Gastroesophageal sphincter (tissue), 4 donors: ENCODE results near the gene POLR2J3. TPM values are rescaled to one million over a fixed set of nuclear protein-coding genes. Genes with fewer than 3 reads are reported as not detected.
A peak's percentile ranks its signal among the peaks of the same experiment; 100 is the strongest.
"Not testable (repeated sequence)": the region's sequence is repeated elsewhere in the genome, so short reads cannot be mapped to it uniquely, and the experiment has no call there.

ENCODE experiments used
- ATAC-seq: fragments of 150-250 bp; one replicate; pipeline ENCODE4 v1.9.1; 2016; ENCODE audit warnings: mild to moderate bottlenecking, moderate library complexity
- H3K27ac ChIP-seq, 4 donors: fragments of 200-600 bp; sonication (generic) in 3 of 4; 1 replicate in 3 of 4; 2 replicates in 1 of 4; pipeline ENCODE4 v1.5.1; 2016 to 2019
- H3K27me3 ChIP-seq: fragments of 200-600 bp; sonication (generic); one replicate; pipeline ENCODE4 v1.5.1; 2019
- H3K36me3 ChIP-seq, 2 donors: fragments of 200-600 bp; sonication (generic); one replicate each; pipeline ENCODE4 v1.5.1; 2019; ENCODE audit warnings: control low read depth in 1 of 2
- H3K4me1 ChIP-seq, 3 donors: fragments of 200-600 bp; sonication (generic); 1 replicate in 2 of 3; 2 replicates in 1 of 3; pipeline ENCODE4 v1.5.1; 2016 to 2019; ENCODE audit warnings: control low read depth in 2 of 3
- H3K4me3 ChIP-seq, 2 donors: fragments of 200-600 bp; sonication (generic); one replicate each; pipeline ENCODE4 v1.5.1; 2019; ENCODE audit warnings: mild to moderate bottlenecking in 1 of 2, moderate library complexity in 1 of 2
- H3K9me3 ChIP-seq, 3 donors: fragments of 200-600 bp; sonication (generic); one replicate each; pipeline ENCODE4 v1.5.1; 2017 to 2019; ENCODE audit warnings: control low read depth in 2 of 3
- WGBS, 2 donors: methylation state at CpG; one replicate each; pipeline ENCODE4 v1.1.5; 2018; ENCODE audit warnings: low coverage in 1 of 2; 5-methylcytosine and 5-hydroxymethylcytosine counted together
- total RNA-seq, 4 donors: library from RNA; depleted of rRNA; stranded (reverse); fragments of >200 nt; gene quantifications; one replicate each; pipeline ENCODE4 v1.1.0, GENCODE V29; 2016

Gene POLR2J3
- total RNA-seq, 4 donors from 2014 or later = 11.8 to 25.7 (median 17.5) TPM

DNA sequence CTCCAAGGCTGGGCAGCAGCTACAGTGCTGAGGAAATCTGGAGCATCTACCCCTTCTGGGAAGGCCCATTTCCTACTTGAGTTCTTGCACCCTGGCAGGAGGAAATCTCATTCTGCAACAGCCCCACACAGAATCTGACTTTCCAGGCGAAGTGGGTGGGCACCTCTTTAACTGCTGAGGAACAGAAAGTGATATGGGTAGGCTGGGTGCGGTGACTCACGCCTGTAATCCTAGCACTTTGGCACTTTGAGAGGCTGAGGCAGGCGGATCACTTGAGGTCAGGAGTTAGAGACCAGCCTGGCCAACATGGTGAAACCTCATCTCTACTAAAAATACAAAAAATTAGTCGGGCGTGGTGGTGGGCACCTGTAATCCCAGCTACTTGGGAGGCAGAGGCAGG is 2.2 kb upstream of the POLR2J3 start:
- not testable (repeated sequence) for H3K27ac ChIP-seq, H3K9me3 ChIP-seq, H3K36me3 ChIP-seq, H3K4me3 ChIP-seq, ATAC-seq, H3K27me3 ChIP-seq, H3K4me1 ChIP-seq
- WGBS, 2 donors = no CpG with 5 or more reads among the region's 6 CpGs

GRCh38 chr7:102568620-102569019 is 3.8 kb downstream of the POLR2J3 start:
- H3K4me1 ChIP-seq, H3K27me3 ChIP-seq, H3K9me3 ChIP-seq, H3K4me3 ChIP-seq, H3K36me3 ChIP-seq, ATAC-seq, H3K27ac ChIP-seq: not testable (repeated sequence)
- no CpG with 5 or more reads among the region's 11 CpGs for WGBS, 2 donors

GRCh38 chr7:102550808-102551422 is 21.5 kb downstream of the POLR2J3 start, which contains the start of gene SPDYE2:
Gene SPDYE2, plus strand, starts transcription at chr7:102551226. Its CDS starts 2,030 bp downstream, at chr7:102553256.
- not testable (repeated sequence) for H3K27me3 ChIP-seq, H3K36me3 ChIP-seq, H3K4me3 ChIP-seq, H3K9me3 ChIP-seq, H3K4me1 ChIP-seq, H3K27ac ChIP-seq
- no CpG with 5 or more reads among the region's 6 CpGs for WGBS, 2 donors
- peak; percentile 28 for ATAC-seq

DNA sequence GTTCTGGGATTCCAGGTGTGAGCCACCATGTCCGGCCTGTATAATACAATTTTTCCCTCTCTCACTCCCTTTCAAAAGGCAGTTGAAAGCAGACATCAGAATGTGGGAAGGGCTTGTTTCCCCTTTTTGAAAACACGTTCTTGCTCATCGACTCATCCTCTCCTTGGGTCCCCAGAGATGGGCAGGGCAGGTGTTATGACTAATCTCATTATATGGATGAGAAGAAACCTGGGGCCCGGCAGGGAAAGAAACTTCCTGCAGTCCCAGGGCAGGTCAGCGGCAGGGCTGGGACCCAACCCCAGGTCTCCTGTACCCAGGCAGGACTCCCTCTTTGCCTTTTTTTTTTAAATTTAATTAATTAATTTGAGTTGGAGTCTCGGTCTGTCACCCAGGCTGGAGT is 26.0 kb downstream of the POLR2J3 start:
- not testable (repeated sequence) for H3K27ac ChIP-seq, ATAC-seq, H3K27me3 ChIP-seq, H3K4me1 ChIP-seq, H3K4me3 ChIP-seq, H3K9me3 ChIP-seq, H3K36me3 ChIP-seq
- 77% methylated on average over 3 of the region's 6 CpGs; no CpG with 5 or more reads in 1 of the 2 donors for WGBS, 2 donors

DNA sequence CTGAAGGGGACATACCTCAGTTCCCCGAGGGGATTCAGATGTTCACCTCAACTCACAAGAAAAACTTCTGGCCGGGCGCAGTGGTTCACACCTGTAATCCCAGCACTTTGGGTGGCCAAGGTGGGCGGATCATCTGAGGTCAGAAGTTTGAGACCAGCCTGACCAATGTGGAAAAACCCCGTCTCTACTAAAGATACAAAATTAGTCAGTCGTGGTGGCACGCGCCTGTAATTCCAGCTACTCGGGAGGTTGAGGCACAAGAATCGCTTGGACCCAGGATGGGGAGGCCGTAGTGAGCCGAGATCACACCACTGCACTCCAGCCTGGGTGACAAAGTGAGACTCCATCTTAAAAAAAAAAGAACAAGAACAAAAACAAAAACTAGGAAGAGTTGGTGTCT is 27.1 kb downstream of the POLR2J3 start:
- not testable (repeated sequence) for H3K9me3 ChIP-seq, H3K4me3 ChIP-seq, H3K27me3 ChIP-seq, H3K27ac ChIP-seq, H3K36me3 ChIP-seq, H3K4me1 ChIP-seq, ATAC-seq
- no CpG with 5 or more reads among the region's 12 CpGs for WGBS, 2 donors

DNA sequence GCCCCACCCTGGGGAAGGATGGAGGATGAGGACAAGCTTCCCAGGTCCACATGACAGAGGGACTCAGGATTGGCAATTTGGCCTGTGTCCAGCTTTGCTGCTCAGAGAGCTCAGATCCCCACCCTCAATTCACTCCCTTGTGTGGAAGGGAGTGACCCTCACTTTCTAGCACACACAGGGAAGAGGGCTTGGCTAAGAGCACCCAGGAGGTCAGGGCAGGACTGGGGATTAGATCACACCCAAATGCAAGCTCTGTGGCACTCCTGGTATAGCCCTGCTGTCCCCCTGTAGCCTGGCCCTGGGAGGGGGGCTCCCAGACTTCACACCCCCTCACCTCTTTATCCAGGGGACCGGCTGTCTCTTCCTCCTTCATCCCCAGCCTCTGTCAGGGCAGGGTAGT is 28.0 kb downstream of the POLR2J3 start:
- H3K4me1 ChIP-seq, ATAC-seq: not testable (repeated sequence)

GRCh38 chr7:102543596-102543995 is 28.8 kb downstream of the POLR2J3 start, which contains the start of gene UPK3BL2:
Gene UPK3BL2, minus strand, starts transcription at chr7:102543696. Its CDS starts 60 bp downstream, at chr7:102543636.
- not testable (repeated sequence) for ATAC-seq, H3K4me3 ChIP-seq, H3K4me1 ChIP-seq, H3K36me3 ChIP-seq, H3K27me3 ChIP-seq, H3K27ac ChIP-seq, H3K9me3 ChIP-seq
- no CpG with 5 or more reads among the region's 8 CpGs for WGBS, 2 donors

More for the DNA sequence above, 28.0 kb downstream of the POLR2J3 start:
- H3K36me3 ChIP-seq, H3K9me3 ChIP-seq, H3K27me3 ChIP-seq, H3K4me3 ChIP-seq, H3K27ac ChIP-seq: not testable (repeated sequence)
- no CpG with 5 or more reads among the region's 1 CpG for WGBS, 2 donors

DNA sequence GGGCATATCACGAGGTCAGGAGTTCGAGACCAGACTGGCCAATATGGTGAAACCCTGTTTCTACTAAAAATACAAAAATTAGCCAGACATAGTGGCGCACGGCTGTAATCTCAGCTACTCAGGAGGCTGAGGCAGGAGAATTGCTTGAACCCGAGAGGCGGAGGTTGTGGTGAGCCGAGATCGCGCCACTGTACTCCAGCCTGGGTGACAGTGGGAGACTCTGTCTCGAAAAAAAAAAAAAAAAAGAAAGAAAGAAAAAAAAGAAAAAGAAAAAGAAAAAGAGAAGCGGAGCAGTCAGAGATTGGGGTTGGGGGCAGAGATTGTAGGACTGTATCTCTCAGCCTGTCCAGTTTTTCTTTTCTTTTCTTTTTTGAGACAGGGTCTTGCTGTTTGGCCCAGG is 29.6 kb downstream of the POLR2J3 start:
- not testable (repeated sequence) for H3K36me3 ChIP-seq, H3K27ac ChIP-seq, H3K4me3 ChIP-seq, H3K9me3 ChIP-seq, H3K27me3 ChIP-seq, H3K4me1 ChIP-seq, ATAC-seq
- WGBS, 2 donors = no CpG with 5 or more reads among the region's 11 CpGs

GRCh38 chr7:102542083-102542482 is 30.3 kb downstream of the POLR2J3 start:
- H3K36me3 ChIP-seq, ATAC-seq, H3K4me1 ChIP-seq, H3K4me3 ChIP-seq, H3K27ac ChIP-seq, H3K27me3 ChIP-seq, H3K9me3 ChIP-seq: not testable (repeated sequence)
- no CpG with 5 or more reads among the region's 8 CpGs for WGBS, 2 donors

GRCh38 chr7:102540604-102541003 is 31.8 kb downstream of the POLR2J3 start:
- not testable (repeated sequence) for H3K4me1 ChIP-seq, ATAC-seq, H3K36me3 ChIP-seq, H3K27me3 ChIP-seq, H3K4me3 ChIP-seq, H3K27ac ChIP-seq, H3K9me3 ChIP-seq
- 80% methylated on average over 1 of the region's 6 CpGs; no CpG with 5 or more reads in 1 of the 2 donors for WGBS, 2 donors

- not testable (repeated sequence) for H3K4me3 ChIP-seq, H3K27ac ChIP-seq, H3K4me1 ChIP-seq, ATAC-seq, H3K9me3 ChIP-seq, H3K36me3 ChIP-seq, H3K27me3 ChIP-seq
- WGBS, 2 donors = 86% methylated on average over 1 of the region's 8 CpGs; no CpG with 5 or more reads in 1 of the 2 donors
These were observed 37.2 kb downstream of the POLR2J3 start for GRCh38 chr7:102535062-102535615.

DNA sequence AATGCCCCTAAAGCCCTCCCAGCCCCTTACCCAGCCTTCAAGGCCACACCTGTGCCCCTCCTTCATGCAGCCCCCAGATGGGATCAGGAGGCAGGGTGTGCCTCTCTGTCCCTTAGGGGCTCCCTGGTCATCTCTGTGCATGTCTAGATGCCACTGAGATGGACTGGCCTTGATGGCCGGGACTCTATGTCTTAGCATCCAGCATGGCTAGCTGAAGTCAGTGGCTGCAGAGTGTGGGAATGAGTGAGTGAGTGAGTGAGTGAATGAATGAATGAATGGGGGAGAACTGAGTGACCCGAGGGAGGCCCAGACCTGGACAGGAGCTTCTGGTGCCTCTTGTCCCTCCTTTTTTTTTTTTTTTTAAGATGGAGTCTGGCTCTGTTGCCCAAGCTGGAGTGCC is 40.3 kb downstream of the POLR2J3 start:
- H3K4me3 ChIP-seq, H3K36me3 ChIP-seq, H3K9me3 ChIP-seq, H3K4me1 ChIP-seq, ATAC-seq, H3K27me3 ChIP-seq, H3K27ac ChIP-seq: not testable (repeated sequence)
- 86% methylated on average over 1 of the region's 2 CpGs; no CpG with 5 or more reads in 1 of the 2 donors for WGBS, 2 donors

GRCh38 chr7:102531583-102531982 is 40.8 kb downstream of the POLR2J3 start:
- H3K36me3 ChIP-seq, H3K4me1 ChIP-seq, ATAC-seq, H3K4me3 ChIP-seq, H3K27ac ChIP-seq, H3K9me3 ChIP-seq, H3K27me3 ChIP-seq: not testable (repeated sequence)
- WGBS, 2 donors = no CpG with 5 or more reads among the region's 7 CpGs
